ENCODE measurements around the gene SYNE3.

DNA sequence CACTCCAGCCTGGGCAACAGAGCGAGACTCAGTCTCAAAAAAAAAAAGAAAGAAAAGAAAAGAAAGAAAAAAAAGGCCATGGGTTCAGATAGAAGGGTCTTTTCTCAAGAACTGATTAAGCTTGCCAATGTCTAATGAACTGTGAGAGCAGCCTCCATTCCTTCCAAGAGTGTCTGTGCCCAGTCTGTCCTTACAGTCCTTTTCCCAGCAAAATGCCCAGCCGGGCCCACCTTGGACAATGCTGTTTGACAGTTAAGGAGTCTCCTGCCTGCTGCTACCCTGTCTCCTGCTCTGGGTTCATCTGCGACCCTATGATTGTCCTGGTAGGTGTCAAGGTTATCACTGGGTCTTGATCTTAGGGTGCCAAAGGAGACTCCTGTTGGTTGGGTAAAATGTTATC, 21.4 kb downstream of the SYNE3 start:
- TF ChIP-seq GABPA (IDR thresholded peaks at IDR 0.05; ENCODE audit: low read depth) (no peak), REST (IDR thresholded peaks at IDR 0.05; ENCODE audit: insufficient replicate concordance, low read depth) (no peak), POLR2AphosphoS5 (IDR thresholded peaks at IDR 0.05; ENCODE audit: low read depth) (no peak), SPI1 (IDR thresholded peaks at IDR 0.05; ENCODE audit: borderline replicate concordance, low read depth) (no peak)
- TF ChIP-seq, protein P1, sequence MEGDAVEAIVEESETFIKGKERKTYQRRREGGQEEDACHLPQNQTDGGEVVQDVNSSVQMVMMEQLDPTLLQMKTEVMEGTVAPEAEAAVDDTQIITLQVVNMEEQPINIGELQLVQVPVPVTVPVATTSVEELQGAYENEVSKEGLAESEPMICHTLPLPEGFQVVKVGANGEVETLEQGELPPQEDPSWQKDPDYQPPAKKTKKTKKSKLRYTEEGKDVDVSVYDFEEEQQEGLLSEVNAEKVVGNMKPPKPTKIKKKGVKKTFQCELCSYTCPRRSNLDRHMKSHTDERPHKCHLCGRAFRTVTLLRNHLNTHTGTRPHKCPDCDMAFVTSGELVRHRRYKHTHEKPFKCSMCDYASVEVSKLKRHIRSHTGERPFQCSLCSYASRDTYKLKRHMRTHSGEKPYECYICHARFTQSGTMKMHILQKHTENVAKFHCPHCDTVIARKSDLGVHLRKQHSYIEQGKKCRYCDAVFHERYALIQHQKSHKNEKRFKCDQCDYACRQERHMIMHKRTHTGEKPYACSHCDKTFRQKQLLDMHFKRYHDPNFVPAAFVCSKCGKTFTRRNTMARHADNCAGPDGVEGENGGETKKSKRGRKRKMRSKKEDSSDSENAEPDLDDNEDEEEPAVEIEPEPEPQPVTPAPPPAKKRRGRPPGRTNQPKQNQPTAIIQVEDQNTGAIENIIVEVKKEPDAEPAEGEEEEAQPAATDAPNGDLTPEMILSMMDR (IDR thresholded peaks at IDR 0.05; ENCODE audit: insufficient read depth, low read length) = no peak

Data from HL-60 (cell line).